Transverse colon (tissue), 4 donors: ENCODE data around the gene OLAH.

Source experiments
- POLR2A ChIP-seq: fragments of 450-650 bp; IDR thresholded peaks from one replicate; pipeline ENCODE4 v1.6.1; 2016; ENCODE audit warnings: antibody characterized with exemption, mild to moderate bottlenecking, moderate library complexity
- POLR2AphosphoS5 ChIP-seq, 3 donors: sonication (generic); formaldehyde crosslinking; IDR thresholded peaks; one replicate each; pipeline ENCODE4 v1.6.1; 2016; ENCODE audit warnings: antibody characterized with exemption in 3 of 3
- TF ChIP-seq, protein P1 (sequence below), 5 experiments: fragments of 200-600 bp in 3 of 5; fragments of 450-650 bp in 2 of 5; sonication (generic) in 3 of 5; IDR thresholded peaks; 1 replicate in 2 of 5; 2 replicates in 3 of 5; pipeline ENCODE4 v1.5.1; 2016 to 2017; ENCODE audit warnings: antibody characterized with exemption in 5 of 5, inconsistent platforms in 3 of 5, mild to moderate bottlenecking in 2 of 5, moderate library complexity in 1 of 5

DNA sequence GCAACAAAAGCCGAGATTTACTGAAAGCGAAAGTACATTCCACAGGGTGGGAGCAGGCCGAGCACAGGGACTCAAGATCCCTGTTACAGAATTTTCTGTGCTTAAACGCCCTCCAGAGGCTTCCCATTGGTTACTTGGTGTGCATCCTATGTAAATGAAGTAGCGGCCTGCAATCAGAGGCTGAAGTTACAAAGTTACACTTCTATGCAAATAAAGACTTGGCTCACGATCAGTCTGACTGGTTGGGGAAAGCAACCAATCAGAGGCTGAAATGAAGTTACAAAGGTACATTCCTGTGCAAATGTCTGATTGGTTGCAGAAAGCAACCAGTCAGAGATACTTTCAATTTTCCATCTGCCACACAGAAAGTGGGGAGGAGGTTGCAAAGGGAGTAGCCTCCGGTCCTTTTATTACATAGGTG is 40.8 kb downstream of the OLAH start:
- TF ChIP-seq, protein P1, sequence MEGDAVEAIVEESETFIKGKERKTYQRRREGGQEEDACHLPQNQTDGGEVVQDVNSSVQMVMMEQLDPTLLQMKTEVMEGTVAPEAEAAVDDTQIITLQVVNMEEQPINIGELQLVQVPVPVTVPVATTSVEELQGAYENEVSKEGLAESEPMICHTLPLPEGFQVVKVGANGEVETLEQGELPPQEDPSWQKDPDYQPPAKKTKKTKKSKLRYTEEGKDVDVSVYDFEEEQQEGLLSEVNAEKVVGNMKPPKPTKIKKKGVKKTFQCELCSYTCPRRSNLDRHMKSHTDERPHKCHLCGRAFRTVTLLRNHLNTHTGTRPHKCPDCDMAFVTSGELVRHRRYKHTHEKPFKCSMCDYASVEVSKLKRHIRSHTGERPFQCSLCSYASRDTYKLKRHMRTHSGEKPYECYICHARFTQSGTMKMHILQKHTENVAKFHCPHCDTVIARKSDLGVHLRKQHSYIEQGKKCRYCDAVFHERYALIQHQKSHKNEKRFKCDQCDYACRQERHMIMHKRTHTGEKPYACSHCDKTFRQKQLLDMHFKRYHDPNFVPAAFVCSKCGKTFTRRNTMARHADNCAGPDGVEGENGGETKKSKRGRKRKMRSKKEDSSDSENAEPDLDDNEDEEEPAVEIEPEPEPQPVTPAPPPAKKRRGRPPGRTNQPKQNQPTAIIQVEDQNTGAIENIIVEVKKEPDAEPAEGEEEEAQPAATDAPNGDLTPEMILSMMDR (IDR thresholded peaks at IDR 0.05) = no peak
- TF ChIP-seq POLR2AphosphoS5 (IDR thresholded peaks at IDR 0.05) (peak in 1 of 3 donors; percentile 16), POLR2A (no peak)
